ENCODE measurements around the gene EPHA3. TPM values are rescaled to one million over a fixed set of nuclear protein-coding genes. Genes with fewer than 3 reads are reported as not detected.

Gene EPHA3
- total and polyA plus RNA-seq, 11 donors = 1.0 to 9.4 (median 3.5) TPM

DNA sequence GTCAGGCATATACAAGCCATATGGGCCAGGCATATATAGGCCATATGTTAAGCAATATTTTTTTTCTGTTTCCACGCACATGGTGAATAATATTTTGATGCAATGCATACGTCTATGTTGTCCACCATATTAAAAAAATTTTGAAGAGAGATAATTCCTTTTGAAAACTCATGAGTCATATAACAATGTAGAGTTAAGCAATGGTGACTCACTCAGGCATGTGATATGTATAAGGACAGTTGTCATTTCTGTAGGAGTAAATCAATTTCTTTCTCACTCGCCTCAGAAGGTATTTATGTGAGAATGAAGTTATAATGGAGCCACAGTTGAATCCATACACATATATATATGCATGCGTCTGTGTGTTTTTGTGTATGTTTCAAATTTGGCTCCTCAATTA lies 272.6 kb downstream of the EPHA3 start:
- TF ChIP-seq POLR2A (IDR thresholded peaks at IDR 0.05) (no peak), CTCF (IDR thresholded peaks at IDR 0.05) (no peak)

DNA sequence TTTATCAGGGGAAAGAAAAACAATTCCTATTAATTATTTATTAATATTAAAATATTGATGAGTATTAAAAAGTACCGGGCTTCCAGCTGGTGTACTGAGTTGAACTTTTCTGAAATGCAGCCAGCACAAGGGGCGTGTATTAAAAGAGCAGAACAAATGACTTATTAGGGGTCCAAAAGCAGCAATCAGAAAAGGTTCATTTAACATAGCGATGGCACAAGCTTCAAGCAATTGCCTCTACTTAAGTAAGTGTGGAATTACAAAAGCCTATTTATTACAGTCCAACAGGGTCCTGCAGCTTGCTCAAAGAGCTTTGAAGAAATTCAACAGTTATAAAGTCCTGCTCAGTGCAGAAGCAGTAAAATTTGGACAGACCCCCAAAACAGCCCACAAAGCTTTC lies 285.6 kb downstream of the EPHA3 start:
- no peak for ATAC-seq
- H3K4me1 ChIP-seq = peaks cover 0 to 5% (median 0%) of the 10 kb centered on the region in 12 donors
- H3K27ac ChIP-seq = no peak overlapping the region
- TF ChIP-seq POLR2A (IDR thresholded peaks at IDR 0.05) = no peak
- no peak for TF ChIP-seq CTCF (IDR thresholded peaks at IDR 0.05)
- no peak overlapping the region for H3K4me3 ChIP-seq
- H3K9me3 ChIP-seq = no peaks in the 10 kb centered on the region
- WGBS, 4 donors = 72 to 88% (median 83%) methylated on average over 3 of the region's 3 CpGs
- no peaks in the 10 kb centered on the region for H3K36me3 ChIP-seq
- no peak for DNase-seq
- intact Hi-C loops (cut with DNase I) = no loop called here
- no peaks in the 10 kb centered on the region for H3K27me3 ChIP-seq

More for the DNA sequence above, 272.6 kb downstream of the EPHA3 start:
- Histone ChIP-seq H3K4me3 (no peak overlapping the region), H3K9me3 (no peaks in the 10 kb centered on the region), H3K36me3 (no peaks in the 10 kb centered on the region), H3K27ac (no peak overlapping the region), H3K4me1 (no peaks in the 10 kb centered on the region), H3K27me3 (no peaks in the 10 kb centered on the region)
- intact Hi-C loops (cut with DNase I) = no loop called here
- no peak for ATAC-seq
- no peak for DNase-seq
- WGBS, 4 donors = 89 to 96% (median 93%) methylated on average over 4 of the region's 4 CpGs

GRCh38 chr3:89395456-89395855 lies 288.0 kb downstream of the EPHA3 start:
- no peaks in the 10 kb centered on the region for H3K9me3 ChIP-seq
- H3K4me3 ChIP-seq = no peak overlapping the region
- no peaks in the 10 kb centered on the region for H3K36me3 ChIP-seq
- ATAC-seq (peak in 3 of 4 donors; percentile 24 to 77 (median 57)), DNase-seq (no peak)
- WGBS, 4 donors = 44 to 60% (median 51%) methylated on average over 1 of the region's 1 CpG
- intact Hi-C loops (cut with DNase I) = no loop called here
- peaks cover 0 to 5% (median 0%) of the 10 kb centered on the region in 12 donors for H3K4me1 ChIP-seq
- H3K27me3 ChIP-seq = no peaks in the 10 kb centered on the region
- no peak overlapping the region for H3K27ac ChIP-seq
- TF ChIP-seq CTCF (IDR thresholded peaks at IDR 0.05) = no peak
- no peak for TF ChIP-seq POLR2A (IDR thresholded peaks at IDR 0.05)

DNA sequence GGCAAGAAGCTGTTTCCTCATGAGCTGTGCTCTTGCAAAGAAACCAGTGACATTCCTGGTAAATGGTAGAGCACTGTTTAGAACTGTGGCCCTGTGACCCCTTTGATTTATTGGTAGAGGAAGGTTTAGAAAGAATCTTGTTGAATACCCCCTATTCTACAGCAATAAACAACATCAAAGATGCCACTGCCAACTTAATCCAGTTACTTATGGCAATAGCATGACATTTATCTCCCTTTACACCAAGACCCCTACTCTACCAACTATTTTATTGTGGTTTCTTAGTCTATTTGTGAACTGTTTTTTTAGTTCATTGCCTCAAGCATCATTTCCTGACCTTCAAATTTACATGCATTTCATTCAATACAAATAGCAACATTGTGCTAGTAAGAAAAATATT lies 288.6 kb downstream of the EPHA3 start:
- intact Hi-C loops (cut with DNase I) = no loop called here
- no peak overlapping the region for H3K4me3 ChIP-seq
- ATAC-seq = no peak
- H3K27ac ChIP-seq = no peak overlapping the region
- H3K27me3 ChIP-seq = no peaks in the 10 kb centered on the region
- no peak for DNase-seq
- H3K4me1 ChIP-seq = peaks cover 0 to 5% (median 0%) of the 10 kb centered on the region in 12 donors
- TF ChIP-seq POLR2A (IDR thresholded peaks at IDR 0.05) = no peak
- TF ChIP-seq CTCF (IDR thresholded peaks at IDR 0.05) = no peak
- no peaks in the 10 kb centered on the region for H3K36me3 ChIP-seq
- H3K9me3 ChIP-seq = no peaks in the 10 kb centered on the region
